BLaER1 (cell line): ENCODE results near the gene SIDT2.
A peak's percentile ranks its signal among the peaks of the same experiment; 100 is the strongest.

ENCODE experiments used
- H3K27ac ChIP-seq: shearing (Covaris generic); formaldehyde crosslinking; 2 replicates; pipeline ENCODE4 v1.8.1; 2022
- H3K27me3 ChIP-seq: shearing (Covaris generic); formaldehyde crosslinking; 2 replicates; pipeline ENCODE4 v1.8.1; 2022
- H3K36me3 ChIP-seq: shearing (Covaris generic); formaldehyde crosslinking; 2 replicates; pipeline ENCODE4 v1.8.1; 2022
- H3K4me1 ChIP-seq: shearing (Covaris generic); formaldehyde crosslinking; 2 replicates; pipeline ENCODE4 v1.8.1; 2022
- H3K4me2 ChIP-seq: shearing (Covaris generic); formaldehyde crosslinking; 2 replicates; pipeline ENCODE4 v1.8.1; 2022
- H3K4me3 ChIP-seq: shearing (Covaris generic); formaldehyde crosslinking; 2 replicates; pipeline ENCODE4 v1.8.1; 2022
- H3K9ac ChIP-seq: shearing (Covaris generic); formaldehyde crosslinking; 2 replicates; pipeline ENCODE4 v1.8.1; 2022
- H3K9me3 ChIP-seq: shearing (Covaris generic); formaldehyde crosslinking; 2 replicates; pipeline ENCODE4 v1.8.1; 2022
- H4K20me1 ChIP-seq: shearing (Covaris generic); formaldehyde crosslinking; 2 replicates; pipeline ENCODE4 v1.8.1; 2022
- Cebpa-rat ChIP-seq: shearing (Covaris generic); IDR thresholded peaks from 2 replicates; pipeline ENCODE4 v1.8.1; 2022

SIDT2 gene

DNA sequence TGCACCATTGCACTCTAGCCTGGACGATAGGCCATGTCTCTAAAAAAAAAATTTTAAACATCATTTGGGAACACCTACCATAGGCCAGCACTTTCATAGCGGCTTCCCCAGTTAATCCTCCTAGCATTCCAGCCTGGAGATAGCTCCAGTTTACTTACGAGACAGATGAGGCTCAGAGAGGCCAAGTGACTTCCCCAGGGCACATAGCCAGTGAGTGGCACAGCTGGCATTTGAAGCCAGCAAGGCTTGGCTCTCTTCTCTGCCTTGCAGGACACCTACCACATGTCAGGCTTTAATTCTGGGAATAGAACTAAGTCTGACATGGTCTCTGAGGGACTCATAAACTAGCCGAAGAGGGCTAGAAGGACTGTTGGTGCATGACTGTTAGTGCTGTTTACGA lies 15.7 kb downstream of the SIDT2 start:
- Histone ChIP-seq H3K9ac (no peak overlapping the region), H3K4me2 (no peak overlapping the region), H3K27ac (no peak overlapping the region), H3K36me3 (peaks cover 36% of the 10 kb centered on the region; the same call in 1 of the 2 replicates), H4K20me1 (no peaks in the 10 kb centered on the region), H3K4me1 (peaks cover 38% of the 10 kb centered on the region), H3K27me3 (no peaks in the 10 kb centered on the region), H3K4me3 (no peak overlapping the region), H3K9me3 (no peaks in the 10 kb centered on the region)
- no peak for TF ChIP-seq Cebpa-rat

DNA sequence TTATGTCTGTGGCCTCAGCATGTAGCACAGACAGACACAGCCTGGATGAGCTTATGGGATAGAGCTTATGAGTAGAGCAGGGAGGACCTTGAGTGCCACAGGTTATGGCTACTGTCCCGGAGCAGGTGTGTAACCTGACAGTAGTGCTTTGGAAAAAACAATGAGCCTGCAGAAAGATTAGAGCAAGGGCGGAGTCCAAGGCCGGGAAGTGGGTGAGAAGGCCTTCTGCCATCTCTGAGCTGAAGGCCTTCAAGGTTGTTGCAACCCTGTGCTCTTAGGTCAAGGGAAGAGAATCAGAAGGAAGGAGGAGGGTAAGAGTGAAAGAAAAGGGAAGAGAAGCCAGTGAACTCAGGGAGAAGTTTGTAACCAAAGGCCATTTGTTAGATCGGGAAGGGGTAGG lies 16.7 kb downstream of the SIDT2 start:
- Histone ChIP-seq H4K20me1 (no peaks in the 10 kb centered on the region), H3K9ac (no peak overlapping the region; the same call in 1 of the 2 replicates), H3K27ac (no peak overlapping the region), H3K9me3 (no peaks in the 10 kb centered on the region), H3K4me2 (peak overlapping the region; percentile 42), H3K4me3 (no peak overlapping the region), H3K27me3 (no peaks in the 10 kb centered on the region), H3K36me3 (peaks cover 36% of the 10 kb centered on the region; the same call in 1 of the 2 replicates), H3K4me1 (peaks cover 28% of the 10 kb centered on the region)
- no peak for TF ChIP-seq Cebpa-rat

DNA sequence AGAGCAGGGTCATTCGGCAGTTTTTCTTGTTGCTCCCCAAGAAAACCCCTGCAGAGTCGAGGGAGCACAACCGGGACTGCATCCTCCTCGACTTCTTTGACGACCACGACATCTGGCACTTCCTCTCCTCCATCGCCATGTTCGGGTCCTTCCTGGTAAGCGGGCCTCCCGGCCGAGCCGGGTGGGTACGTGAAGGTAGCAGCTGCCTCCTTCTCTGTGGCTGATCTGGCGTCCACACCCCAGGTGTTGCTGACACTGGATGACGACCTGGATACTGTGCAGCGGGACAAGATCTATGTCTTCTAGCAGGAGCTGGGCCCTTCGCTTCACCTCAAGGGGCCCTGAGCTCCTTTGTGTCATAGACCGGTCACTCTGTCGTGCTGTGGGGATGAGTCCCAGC lies 17.2 kb downstream of the SIDT2 start:
- no peak overlapping the region for H3K9ac ChIP-seq
- H3K36me3 ChIP-seq: peaks cover 36% of the 10 kb centered on the region; the same call in 1 of the 2 replicates
- H3K4me3 ChIP-seq: no peak overlapping the region
- peaks cover 23% of the 10 kb centered on the region for H3K4me1 ChIP-seq
- H3K27ac ChIP-seq: 0 out of 2 replicates have a peak overlapping the region, but pooled peaks have one; percentile 6
- TF ChIP-seq Cebpa-rat: no peak
- H3K4me2 ChIP-seq: peak overlapping the region; percentile 42
- H4K20me1 ChIP-seq: no peaks in the 10 kb centered on the region
- no peaks in the 10 kb centered on the region for H3K9me3 ChIP-seq
- H3K27me3 ChIP-seq: no peaks in the 10 kb centered on the region

DNA sequence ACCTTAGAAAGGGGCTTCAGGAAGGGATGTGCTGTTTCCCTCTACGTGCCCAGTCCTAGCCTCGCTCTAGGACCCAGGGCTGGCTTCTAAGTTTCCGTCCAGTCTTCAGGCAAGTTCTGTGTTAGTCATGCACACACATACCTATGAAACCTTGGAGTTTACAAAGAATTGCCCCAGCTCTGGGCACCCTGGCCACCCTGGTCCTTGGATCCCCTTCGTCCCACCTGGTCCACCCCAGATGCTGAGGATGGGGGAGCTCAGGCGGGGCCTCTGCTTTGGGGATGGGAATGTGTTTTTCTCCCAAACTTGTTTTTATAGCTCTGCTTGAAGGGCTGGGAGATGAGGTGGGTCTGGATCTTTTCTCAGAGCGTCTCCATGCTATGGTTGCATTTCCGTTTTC lies 18.5 kb downstream of the SIDT2 start:
- H3K9ac ChIP-seq: no peak overlapping the region
- peaks cover 24% of the 10 kb centered on the region for H3K4me1 ChIP-seq
- no peak overlapping the region for H3K27ac ChIP-seq
- no peak for TF ChIP-seq Cebpa-rat
- H4K20me1 ChIP-seq: no peaks in the 10 kb centered on the region
- no peak overlapping the region for H3K4me3 ChIP-seq
- no peaks in the 10 kb centered on the region for H3K27me3 ChIP-seq
- peaks cover 31% of the 10 kb centered on the region; the same call in 1 of the 2 replicates for H3K36me3 ChIP-seq
- H3K9me3 ChIP-seq: no peaks in the 10 kb centered on the region
- no peak overlapping the region for H3K4me2 ChIP-seq

DNA sequence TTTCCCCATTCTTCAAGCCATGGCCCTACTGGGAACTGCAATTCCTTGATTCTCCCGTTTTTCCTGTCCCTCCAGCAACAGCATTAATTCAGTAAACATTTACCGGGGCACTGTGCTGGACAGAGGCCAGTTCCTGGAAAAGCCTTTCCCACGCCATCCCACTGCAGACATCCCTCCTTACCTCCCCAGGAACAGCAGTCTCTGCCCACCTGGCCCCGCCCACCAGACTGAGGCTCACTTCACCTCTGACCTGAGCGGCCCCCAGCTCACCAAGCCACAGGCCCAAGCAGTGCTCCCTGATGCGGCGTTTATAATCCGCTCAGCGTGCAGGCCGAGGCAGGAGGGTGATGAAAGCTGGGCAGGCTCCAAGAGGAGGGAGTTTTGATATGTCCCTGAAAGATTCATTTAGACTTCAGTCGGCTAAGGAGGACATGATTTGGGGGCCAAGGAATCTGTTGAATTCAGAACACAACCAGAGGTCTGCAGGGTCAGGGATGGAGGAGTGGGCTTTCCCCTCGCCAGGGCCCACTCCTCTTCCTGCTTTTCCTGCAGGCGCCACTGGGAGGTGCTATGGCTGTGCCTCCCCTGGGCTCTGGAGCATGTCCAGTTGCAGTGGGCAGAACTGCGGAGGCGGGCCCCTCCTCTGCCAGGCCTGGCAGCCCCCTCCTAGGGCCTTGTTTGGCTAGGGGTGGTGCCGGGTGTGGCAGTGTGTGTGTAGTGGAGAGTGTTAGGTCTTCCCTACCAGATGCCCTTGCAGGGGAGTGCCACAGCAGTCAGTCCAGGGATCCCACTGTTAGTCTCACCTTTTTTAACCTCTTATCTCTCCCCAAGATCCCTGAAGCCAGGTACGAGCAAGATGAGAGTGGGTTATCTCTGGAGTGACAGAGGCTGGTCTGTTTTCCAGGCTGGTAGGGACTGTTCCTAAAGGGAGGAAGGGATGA lies 19.2 kb downstream of the SIDT2 start:
- H3K36me3 ChIP-seq: peaks cover 23% of the 10 kb centered on the region; the same call in 1 of the 2 replicates
- no peak overlapping the region for H3K4me3 ChIP-seq
- H3K27ac ChIP-seq: no peak overlapping the region
- H3K27me3 ChIP-seq: no peaks in the 10 kb centered on the region
- H3K9me3 ChIP-seq: no peaks in the 10 kb centered on the region
- peaks cover 23% of the 10 kb centered on the region for H3K4me1 ChIP-seq
- H3K9ac ChIP-seq: no peak overlapping the region
- H4K20me1 ChIP-seq: no peaks in the 10 kb centered on the region
- H3K4me2 ChIP-seq: no peak overlapping the region
- TF ChIP-seq Cebpa-rat: no peak

DNA sequence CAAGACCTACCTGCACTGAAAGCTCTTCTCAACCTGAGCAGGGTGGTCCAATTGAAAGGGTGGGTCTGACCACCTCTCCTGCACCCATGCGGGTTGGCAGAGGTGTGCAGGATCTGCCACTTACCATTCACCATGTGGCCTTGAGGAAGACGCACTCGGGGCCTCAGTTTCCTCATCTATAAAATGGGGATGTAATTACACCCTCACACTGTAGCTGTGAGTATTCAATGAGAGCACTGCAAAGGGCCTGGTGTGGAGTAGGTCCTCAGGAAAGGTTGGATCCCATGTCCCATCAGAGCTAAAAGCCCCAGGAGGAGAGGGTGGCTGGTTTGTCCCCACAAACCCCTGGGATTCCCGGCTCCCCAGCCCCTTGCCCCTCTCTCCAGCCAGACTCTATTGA lies 20.1 kb downstream of the SIDT2 start:
- no peaks in the 10 kb centered on the region for H4K20me1 ChIP-seq
- no peak for TF ChIP-seq Cebpa-rat
- no peaks in the 10 kb centered on the region for H3K9me3 ChIP-seq
- peaks cover 20% of the 10 kb centered on the region for H3K4me1 ChIP-seq
- H3K27ac ChIP-seq: no peak overlapping the region
- H3K4me2 ChIP-seq: no peak overlapping the region
- H3K36me3 ChIP-seq: peaks cover 25% of the 10 kb centered on the region
- no peaks in the 10 kb centered on the region for H3K27me3 ChIP-seq
- no peak overlapping the region for H3K9ac ChIP-seq
- H3K4me3 ChIP-seq: no peak overlapping the region

DNA sequence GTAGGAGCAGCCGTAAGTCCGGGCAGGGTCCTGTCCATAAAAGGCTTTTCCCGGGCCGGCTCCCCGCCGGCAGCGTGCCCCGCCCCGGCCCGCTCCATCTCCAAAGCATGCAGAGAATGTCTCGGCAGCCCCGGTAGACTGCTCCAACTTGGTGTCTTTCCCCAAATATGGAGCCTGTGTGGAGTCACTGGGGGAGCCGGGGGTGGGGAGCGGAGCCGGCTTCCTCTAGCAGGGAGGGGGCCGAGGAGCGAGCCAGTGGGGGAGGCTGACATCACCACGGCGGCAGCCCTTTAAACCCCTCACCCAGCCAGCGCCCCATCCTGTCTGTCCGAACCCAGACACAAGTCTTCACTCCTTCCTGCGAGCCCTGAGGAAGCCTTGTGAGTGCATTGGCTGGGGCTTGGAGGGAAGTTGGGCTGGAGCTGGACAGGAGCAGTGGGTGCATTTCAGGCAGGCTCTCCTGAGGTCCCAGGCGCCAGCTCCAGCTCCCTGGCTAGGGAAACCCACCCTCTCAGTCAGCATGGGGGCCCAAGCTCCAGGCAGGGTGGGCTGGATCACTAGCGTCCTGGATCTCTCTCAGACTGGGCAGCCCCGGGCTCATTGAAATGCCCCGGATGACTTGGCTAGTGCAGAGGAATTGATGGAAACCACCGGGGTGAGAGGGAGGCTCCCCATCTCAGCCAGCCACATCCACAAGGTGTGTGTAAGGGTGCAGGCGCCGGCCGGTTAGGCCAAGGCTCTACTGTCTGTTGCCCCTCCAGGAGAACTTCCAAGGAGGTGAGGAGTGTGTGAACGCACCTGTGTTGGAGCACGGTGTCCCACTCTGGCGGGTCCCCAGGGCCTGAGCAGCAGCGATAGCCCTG lies 20.7 kb downstream of the SIDT2 start, which contains the start of gene TAGLN:
Gene TAGLN, plus strand, starts transcription at position 318 of the 863 bp plus-strand sequence. CDS start 3,644 bp downstream, outside the sequence.
- no peaks in the 10 kb centered on the region for H4K20me1 ChIP-seq
- H3K36me3 ChIP-seq: peaks cover 31% of the 10 kb centered on the region
- peaks cover 20% of the 10 kb centered on the region for H3K4me1 ChIP-seq
- no peak within 1 kb of the TSS for H3K9ac ChIP-seq
- no peaks in the 10 kb centered on the region for H3K27me3 ChIP-seq
- no peak within 1 kb of the TSS for H3K4me3 ChIP-seq
- no peak for TF ChIP-seq Cebpa-rat
- no peak within 1 kb of the TSS for H3K27ac ChIP-seq
- no peaks in the 10 kb centered on the region for H3K9me3 ChIP-seq
- no peak within 1 kb of the TSS for H3K4me2 ChIP-seq

DNA sequence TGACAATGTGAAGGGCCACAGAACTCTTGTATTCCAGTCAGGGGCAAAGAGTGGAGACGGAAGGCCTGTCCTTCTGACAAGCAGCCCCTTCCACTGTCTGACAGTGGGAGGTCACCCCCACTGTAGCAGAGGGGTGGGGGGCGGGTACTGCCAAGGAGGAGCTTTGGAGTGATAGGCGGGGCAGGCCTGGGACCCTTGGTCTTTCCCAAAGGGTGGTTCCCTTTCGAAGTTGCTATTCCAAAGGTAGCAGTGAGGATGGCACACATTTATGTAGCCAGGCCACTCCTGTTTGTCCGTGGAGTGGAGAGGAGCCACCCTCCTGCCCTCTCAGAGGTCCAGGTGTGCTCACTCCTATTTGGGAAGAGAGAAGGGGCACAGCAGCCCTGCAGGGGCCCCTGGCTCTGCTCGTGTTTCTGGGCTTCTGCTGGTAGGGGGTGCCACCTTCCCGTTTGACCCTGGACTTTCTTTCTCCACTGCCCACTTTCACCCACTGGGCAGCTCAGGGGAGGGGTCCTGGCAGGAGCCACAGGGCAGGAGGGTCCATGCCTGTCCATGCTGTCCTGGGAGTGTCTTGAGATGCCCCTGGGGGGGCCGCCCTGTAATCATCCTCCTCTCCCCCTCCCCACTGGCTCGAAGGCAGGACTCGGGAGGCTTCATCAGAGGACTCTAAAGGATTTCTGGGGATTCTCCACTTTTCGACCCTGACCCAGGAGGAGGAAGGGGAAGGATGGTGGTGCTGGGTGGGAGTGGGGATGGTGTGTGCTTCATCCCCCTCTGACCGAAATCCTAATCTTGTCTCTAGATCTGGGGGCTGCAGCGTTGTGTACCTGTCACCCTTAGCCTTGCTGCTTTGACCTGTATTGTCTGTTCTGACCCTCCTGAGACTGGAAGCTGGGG lies 21.6 kb downstream of the SIDT2 start:
- Histone ChIP-seq H4K20me1 (no peaks in the 10 kb centered on the region), H3K4me2 (no peak overlapping the region), H3K36me3 (peaks cover 40% of the 10 kb centered on the region), H3K4me1 (peaks cover 18% of the 10 kb centered on the region), H3K9ac (no peak overlapping the region), H3K9me3 (no peaks in the 10 kb centered on the region), H3K27me3 (no peaks in the 10 kb centered on the region), H3K27ac (no peak overlapping the region), H3K4me3 (no peak overlapping the region)
- TF ChIP-seq Cebpa-rat: no peak
